Measurements from ENCODE around the gene SLC37A3.

DNA sequence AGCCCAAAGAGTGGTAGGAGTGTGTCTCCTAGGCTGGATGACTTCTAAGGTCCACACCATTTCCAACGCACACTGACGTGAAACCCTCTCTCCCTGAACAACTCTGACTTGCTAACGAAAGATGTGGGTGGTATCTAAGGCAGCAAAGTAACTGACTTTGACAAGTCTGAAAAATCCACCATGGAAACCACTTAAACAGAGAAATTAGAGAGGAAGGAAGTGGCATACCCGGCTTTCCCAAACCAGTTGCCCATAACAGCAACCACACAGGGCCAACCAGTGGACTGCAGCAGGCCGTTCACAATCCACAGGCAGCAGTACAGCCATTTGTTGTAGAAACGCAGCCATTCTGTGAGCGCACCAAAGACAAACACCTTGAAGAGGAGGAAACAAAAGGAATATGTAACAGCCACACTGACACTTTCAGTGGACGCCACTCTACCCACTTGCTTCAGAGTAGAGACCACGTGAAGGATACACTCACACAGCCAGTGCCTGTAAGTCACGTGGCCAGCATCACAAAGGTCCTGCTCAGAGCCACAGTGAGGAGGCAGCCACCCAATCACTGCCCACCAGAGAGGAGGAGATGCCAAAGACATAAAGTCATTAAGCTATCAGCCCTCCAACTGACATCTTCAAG, 39.8 kb downstream of the SLC37A3 start:
- TF ChIP-seq, protein P1, sequence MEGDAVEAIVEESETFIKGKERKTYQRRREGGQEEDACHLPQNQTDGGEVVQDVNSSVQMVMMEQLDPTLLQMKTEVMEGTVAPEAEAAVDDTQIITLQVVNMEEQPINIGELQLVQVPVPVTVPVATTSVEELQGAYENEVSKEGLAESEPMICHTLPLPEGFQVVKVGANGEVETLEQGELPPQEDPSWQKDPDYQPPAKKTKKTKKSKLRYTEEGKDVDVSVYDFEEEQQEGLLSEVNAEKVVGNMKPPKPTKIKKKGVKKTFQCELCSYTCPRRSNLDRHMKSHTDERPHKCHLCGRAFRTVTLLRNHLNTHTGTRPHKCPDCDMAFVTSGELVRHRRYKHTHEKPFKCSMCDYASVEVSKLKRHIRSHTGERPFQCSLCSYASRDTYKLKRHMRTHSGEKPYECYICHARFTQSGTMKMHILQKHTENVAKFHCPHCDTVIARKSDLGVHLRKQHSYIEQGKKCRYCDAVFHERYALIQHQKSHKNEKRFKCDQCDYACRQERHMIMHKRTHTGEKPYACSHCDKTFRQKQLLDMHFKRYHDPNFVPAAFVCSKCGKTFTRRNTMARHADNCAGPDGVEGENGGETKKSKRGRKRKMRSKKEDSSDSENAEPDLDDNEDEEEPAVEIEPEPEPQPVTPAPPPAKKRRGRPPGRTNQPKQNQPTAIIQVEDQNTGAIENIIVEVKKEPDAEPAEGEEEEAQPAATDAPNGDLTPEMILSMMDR (IDR thresholded peaks at IDR 0.05; ENCODE audit: low read depth, low read length) = no peak
- TF ChIP-seq EZH2phosphoT487 (IDR thresholded peaks at IDR 0.05; ENCODE audit: low read depth) = no peak
